ENCODE results near the gene SFXN1. TPM values are rescaled to one million over a fixed set of nuclear protein-coding genes. Genes with fewer than 3 reads are reported as not detected.

The SFXN1 gene
- polyA plus RNA-seq, 3 donors: 5.8 to 10.3 (median 8.3) TPM

DNA sequence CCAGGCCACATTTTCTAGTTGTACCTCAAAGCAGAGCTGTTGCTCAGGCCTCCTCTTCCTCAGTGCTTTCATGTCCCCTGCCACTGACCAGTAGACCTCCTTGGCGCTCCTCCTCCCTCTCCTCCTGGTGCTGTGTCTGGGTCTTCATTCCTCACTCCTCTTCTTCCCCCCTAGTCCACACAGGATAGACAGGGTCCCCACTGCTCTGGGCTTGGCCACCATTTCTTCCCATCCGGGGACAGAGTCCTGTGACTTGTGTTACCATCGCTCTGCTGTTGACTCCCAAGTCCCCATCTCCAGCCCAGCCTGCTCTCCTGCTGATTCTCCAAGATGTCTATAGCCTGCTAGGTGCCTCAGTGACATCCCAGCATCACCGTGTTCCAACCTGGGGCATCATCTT is 91.3 kb downstream of the SFXN1 start:
- no peak for DNase-seq
- Histone ChIP-seq H2AFZ (ENCODE audit: insufficient read depth, low read depth, low read length, poor library complexity, severe bottlenecking) (no peak overlapping the region), H3K9me3 (replicated peaks in 1 of 2; ENCODE audit: control insufficient read depth in 1 of 2, insufficient read depth in 1 of 2, low read length in 2 of 2) (no peaks in the 10 kb centered on the region), H3K27ac (ENCODE audit: low read depth in 1 of 2, low read length in 2 of 2) (no peak overlapping the region), H3K4me2 (replicated peaks; ENCODE audit: extremely low read depth, low read length, poor library complexity, severe bottlenecking) (no peak overlapping the region), H3K79me2 (ENCODE audit: insufficient read depth, low read length) (no peaks in the 10 kb centered on the region), H3K4me3 (replicated peaks in 1 of 3; ENCODE audit: low read depth in 2 of 3, low read length in 3 of 3) (no peak overlapping the region), H3K4me1 (ENCODE audit: control insufficient read depth in 1 of 2, insufficient read depth in 2 of 2, low read length in 2 of 2) (no peaks in the 10 kb centered on the region), H4K20me1 (ENCODE audit: insufficient read depth, low read length) (no peaks in the 10 kb centered on the region), H3K36me3 (replicated peaks in 1 of 2; ENCODE audit: control insufficient read depth in 1 of 2, insufficient read depth in 2 of 2, low read length in 2 of 2) (no peaks in the 10 kb centered on the region), H3K27me3 (ENCODE audit: control insufficient read depth in 2 of 2, insufficient read depth in 2 of 2, low read length in 2 of 2) (peaks cover 0 to 4% of the 10 kb centered on the region in 2 donors), H3K9ac (ENCODE audit: insufficient read depth, low read length, poor library complexity, severe bottlenecking) (no peak overlapping the region)
- no peak for TF ChIP-seq CTCF (IDR thresholded peaks at IDR 0.05)
- Mint-ChIP-seq H3K36me3 (no peaks in the 10 kb centered on the region), H3K27me3 (ENCODE audit: low read depth in 3 of 3) (peaks cover 9 to 15% (median 11%) of the 10 kb centered on the region in 3 donors), H3K27ac (peak overlapping the region in 2 of 7 donors; percentile 16 to 62), H3K4me1 (no peaks in the 10 kb centered on the region), H3K9me3 (peaks cover 0 to 3% (median 0%) of the 10 kb centered on the region in 7 donors), H3K4me3 (no peak overlapping the region)
- WGBS (ENCODE audit: insufficient coverage): 100% methylated on average over 3 of the region's 4 CpGs
- intact Hi-C loops (cut with micrococcal nuclease): no loop called here

GRCh38 chr5:175572886-175573285 is 94.5 kb downstream of the SFXN1 start:
- intact Hi-C loops (cut with micrococcal nuclease): no loop called here
- Histone ChIP-seq H3K27ac (ENCODE audit: low read depth in 1 of 2, low read length in 2 of 2) (no peak overlapping the region), H3K4me2 (replicated peaks; ENCODE audit: extremely low read depth, low read length, poor library complexity, severe bottlenecking) (no peak overlapping the region), H3K9ac (ENCODE audit: insufficient read depth, low read length, poor library complexity, severe bottlenecking) (no peak overlapping the region), H3K9me3 (replicated peaks in 1 of 2; ENCODE audit: control insufficient read depth in 1 of 2, insufficient read depth in 1 of 2, low read length in 2 of 2) (no peaks in the 10 kb centered on the region), H3K27me3 (ENCODE audit: control insufficient read depth in 2 of 2, insufficient read depth in 2 of 2, low read length in 2 of 2) (no peaks in the 10 kb centered on the region), H3K4me1 (ENCODE audit: control insufficient read depth in 1 of 2, insufficient read depth in 2 of 2, low read length in 2 of 2) (peaks cover 6 to 7% of the 10 kb centered on the region in 2 donors), H2AFZ (ENCODE audit: insufficient read depth, low read depth, low read length, poor library complexity, severe bottlenecking) (no peak overlapping the region), H3K79me2 (ENCODE audit: insufficient read depth, low read length) (no peaks in the 10 kb centered on the region), H3K36me3 (replicated peaks in 1 of 2; ENCODE audit: control insufficient read depth in 1 of 2, insufficient read depth in 2 of 2, low read length in 2 of 2) (no peaks in the 10 kb centered on the region), H3K4me3 (replicated peaks in 1 of 3; ENCODE audit: low read depth in 2 of 3, low read length in 3 of 3) (no peak overlapping the region), H4K20me1 (ENCODE audit: insufficient read depth, low read length) (no peaks in the 10 kb centered on the region)
- Mint-ChIP-seq H3K27me3 (ENCODE audit: low read depth in 3 of 3) (peaks cover 9 to 17% (median 11%) of the 10 kb centered on the region in 3 donors), H3K36me3 (no peaks in the 10 kb centered on the region), H3K4me3 (no peak overlapping the region), H3K4me1 (peaks cover 7% of the 10 kb centered on the region), H3K9me3 (peaks cover 0 to 4% (median 0%) of the 10 kb centered on the region in 7 donors), H3K27ac (no peak overlapping the region)
- no peak for TF ChIP-seq CTCF (IDR thresholded peaks at IDR 0.05)
- no CpG with 5 or more reads among the region's 4 CpGs for WGBS (ENCODE audit: insufficient coverage)
- no peak for DNase-seq

Measured in CD14-positive monocyte (primary cell).